ENCODE results near the gene TAOK2.
"Not testable (repeated sequence)": the region's sequence is repeated elsewhere in the genome, so short reads cannot be mapped to it uniquely, and the experiment has no call there.

DNA sequence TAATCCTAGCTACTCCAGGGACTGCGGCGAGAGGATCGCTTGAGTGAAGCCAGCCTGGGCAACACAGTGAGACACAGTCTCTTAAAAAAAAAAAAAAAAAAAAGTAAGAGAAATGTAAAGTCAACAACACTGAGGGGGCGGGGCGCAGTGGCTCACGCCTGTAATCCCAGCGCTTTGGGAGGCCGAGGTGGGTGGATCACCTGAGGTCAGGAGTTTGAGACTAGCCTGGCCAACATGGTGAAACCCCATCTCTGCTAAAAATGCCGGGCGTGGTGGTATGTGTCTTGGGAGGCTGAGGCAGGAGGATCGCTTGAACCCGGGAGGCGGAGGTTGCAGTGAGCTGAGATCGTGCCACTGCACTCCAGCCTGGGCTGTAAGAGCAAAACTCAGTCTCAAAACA is 38.9 kb downstream of the TAOK2 start:
- TF ChIP-seq EZH2phosphoT487 (IDR thresholded peaks at IDR 0.05; ENCODE audit: insufficient read depth, low read depth); EZH2 (IDR thresholded peaks at IDR 0.05; ENCODE audit: insufficient read depth, poor library complexity, severe bottlenecking): not testable (repeated sequence)

All from GM23248 (cell line).